Neural progenitor cell (in vitro differentiated cells): Measurements from ENCODE around the gene IGSF21.

Experiments used
- EZH2 ChIP-seq: fragments of 200-600 bp; sonication (generic); IDR thresholded peaks from 2 replicates; pipeline ENCODE4 v1.6.1; 2017; ENCODE audit warnings: antibody characterized with exemption, mild to moderate bottlenecking, moderate library complexity
- TF ChIP-seq, protein P1 (sequence below): fragments of 200-600 bp; sonication (generic); IDR thresholded peaks from 2 replicates; pipeline ENCODE4 v1.5.1; 2017; ENCODE audit warnings: antibody characterized with exemption, mild to moderate bottlenecking

DNA sequence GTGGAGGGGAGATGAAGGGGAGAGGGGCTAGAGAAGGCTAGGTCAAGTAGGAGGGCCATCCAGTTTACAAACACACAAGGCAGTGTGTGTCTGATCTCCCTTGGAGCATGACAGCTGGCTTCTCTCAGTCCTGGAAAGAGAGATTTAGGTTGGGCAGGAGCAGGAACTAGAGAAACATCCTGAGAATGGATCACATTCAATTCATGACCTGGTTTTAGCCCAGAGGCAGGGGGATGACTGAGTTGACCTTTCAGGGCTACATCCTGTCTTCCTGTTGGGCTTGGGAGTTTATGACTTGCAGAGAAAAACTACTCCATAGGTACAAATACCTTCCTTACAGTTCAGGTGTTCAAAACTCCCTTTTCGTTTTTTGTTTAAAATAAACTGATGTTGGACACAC lies 97.0 kb downstream of the IGSF21 start:
- TF ChIP-seq, protein P1, sequence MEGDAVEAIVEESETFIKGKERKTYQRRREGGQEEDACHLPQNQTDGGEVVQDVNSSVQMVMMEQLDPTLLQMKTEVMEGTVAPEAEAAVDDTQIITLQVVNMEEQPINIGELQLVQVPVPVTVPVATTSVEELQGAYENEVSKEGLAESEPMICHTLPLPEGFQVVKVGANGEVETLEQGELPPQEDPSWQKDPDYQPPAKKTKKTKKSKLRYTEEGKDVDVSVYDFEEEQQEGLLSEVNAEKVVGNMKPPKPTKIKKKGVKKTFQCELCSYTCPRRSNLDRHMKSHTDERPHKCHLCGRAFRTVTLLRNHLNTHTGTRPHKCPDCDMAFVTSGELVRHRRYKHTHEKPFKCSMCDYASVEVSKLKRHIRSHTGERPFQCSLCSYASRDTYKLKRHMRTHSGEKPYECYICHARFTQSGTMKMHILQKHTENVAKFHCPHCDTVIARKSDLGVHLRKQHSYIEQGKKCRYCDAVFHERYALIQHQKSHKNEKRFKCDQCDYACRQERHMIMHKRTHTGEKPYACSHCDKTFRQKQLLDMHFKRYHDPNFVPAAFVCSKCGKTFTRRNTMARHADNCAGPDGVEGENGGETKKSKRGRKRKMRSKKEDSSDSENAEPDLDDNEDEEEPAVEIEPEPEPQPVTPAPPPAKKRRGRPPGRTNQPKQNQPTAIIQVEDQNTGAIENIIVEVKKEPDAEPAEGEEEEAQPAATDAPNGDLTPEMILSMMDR = no peak
- no peak for TF ChIP-seq EZH2
